Nasal cavity respiratory epithelium epithelial cell of viscerocranial mucosa (primary cell): Measurements from ENCODE around the gene WFIKKN1. TPM values are rescaled to one million over a fixed set of nuclear protein-coding genes. Genes with fewer than 3 reads are reported as not detected.

Experiments
- total RNA-seq: library from RNA; depleted of rRNA; stranded (reverse); fragments of >200 nt; gene quantifications from 2 replicates; pipeline ENCODE4 v1.2.3, GENCODE V29; 2014

Gene WFIKKN1, protein sequence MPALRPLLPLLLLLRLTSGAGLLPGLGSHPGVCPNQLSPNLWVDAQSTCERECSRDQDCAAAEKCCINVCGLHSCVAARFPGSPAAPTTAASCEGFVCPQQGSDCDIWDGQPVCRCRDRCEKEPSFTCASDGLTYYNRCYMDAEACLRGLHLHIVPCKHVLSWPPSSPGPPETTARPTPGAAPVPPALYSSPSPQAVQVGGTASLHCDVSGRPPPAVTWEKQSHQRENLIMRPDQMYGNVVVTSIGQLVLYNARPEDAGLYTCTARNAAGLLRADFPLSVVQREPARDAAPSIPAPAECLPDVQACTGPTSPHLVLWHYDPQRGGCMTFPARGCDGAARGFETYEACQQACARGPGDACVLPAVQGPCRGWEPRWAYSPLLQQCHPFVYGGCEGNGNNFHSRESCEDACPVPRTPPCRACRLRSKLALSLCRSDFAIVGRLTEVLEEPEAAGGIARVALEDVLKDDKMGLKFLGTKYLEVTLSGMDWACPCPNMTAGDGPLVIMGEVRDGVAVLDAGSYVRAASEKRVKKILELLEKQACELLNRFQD
- under 0.01 and 0.71 TPM in 2 replicates for total RNA-seq

DNA sequence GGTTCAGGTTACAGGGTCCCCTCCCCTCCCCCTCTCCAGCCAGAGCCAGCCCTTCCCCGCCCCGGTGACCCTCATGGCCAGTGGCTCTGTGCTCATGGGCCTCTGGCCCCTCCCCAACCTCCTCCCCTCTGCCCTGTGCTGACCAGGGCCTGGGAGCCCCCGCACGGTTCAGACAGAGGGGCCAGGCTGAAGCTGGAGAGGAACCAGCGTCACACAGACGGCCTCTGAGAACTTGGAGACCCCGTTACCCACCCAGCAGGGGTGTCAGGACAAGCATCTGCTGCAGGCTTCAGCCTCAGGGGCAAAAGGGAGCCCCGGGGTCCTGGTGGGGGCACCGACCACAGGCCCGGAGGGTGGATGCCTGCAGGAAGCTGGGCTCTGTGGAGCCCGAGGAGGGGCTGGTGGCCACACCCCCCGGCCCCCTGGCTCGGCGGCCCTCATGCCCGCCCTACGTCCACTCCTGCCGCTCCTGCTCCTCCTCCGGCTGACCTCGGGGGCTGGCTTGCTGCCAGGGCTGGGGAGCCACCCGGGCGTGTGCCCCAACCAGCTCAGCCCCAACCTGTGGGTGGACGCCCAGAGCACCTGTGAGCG is at the start of gene WFIKKN1:
TSS of gene WFIKKN1 (plus strand) at position 171 of the 591 bp plus-strand sequence. CDS start at position 440, 269 bp downstream.

DNA sequence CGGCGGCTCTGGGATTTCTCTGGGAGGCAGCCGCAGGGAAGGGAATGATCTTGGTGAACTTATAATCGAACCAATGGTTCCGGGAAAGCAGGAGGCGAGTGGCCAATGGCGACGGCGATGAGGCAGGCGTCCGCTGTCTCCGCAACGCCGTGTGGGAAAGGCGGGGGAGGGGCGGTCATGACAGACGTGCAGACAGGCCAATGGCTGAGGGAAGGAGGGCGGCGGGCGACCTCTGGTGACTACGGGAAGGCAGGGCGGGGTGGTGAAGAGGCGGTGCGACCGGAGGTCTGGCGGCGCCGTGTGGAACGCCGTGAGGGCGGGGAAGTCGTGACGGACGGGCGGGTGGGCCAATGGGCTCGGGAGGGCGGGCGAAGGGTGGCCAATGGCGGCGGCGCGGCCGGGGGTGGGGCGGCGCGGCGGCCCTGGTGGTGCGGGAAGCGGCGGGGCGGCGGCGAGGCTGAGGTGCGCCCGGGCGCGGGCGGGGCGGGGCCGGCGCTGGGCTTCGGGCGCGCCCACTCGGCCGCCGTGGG is 41.1 kb upstream of the WFIKKN1 start, which contains the start of gene RAB40C:
TSS of gene RAB40C (plus strand) at position 409 of the 530 bp plus-strand sequence. CDS start 226 bp downstream, outside the sequence.

DNA sequence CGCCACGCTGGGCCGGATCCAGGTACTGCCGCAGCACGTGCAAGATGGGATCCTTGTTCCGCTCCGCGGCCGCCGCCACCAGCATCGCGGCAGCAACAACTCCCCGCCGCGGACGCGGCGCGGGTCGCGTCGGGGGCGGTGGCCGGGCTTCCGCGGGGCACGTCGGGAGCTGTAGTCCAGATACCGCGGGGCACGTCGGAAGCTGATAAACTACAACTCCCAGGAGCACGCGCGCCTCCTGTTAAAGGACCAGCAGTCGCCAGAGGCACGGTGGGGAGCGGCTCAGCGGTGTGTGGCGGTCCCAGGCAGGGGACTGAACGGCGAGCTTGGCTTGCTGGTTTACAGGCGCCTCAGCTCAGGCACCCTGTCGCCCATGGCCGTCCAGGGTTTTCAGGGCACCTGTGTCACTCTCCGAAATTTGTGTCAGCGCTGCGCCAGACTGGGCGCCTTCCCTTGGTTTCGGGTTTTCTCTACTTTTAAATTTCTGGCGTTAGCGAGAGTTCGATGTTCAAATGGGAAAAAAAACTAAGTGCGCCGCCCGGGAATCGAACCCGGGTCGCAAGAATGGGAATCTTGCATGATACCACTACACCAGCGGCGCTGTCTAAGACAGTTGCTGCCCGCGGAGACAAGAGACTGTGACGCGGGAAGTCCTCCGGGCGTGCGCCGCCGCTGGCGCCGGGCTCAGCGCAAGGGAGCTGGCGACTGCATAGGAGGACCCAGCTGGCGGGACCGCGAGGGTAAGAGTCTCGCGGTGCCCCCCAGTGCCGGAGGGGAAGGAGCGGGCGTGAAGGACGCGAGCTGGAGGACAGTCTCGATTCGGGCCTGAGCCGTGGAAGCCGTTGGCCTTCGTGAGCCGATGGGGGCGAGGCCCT is 5.7 kb downstream of the WFIKKN1 start, which contains the start of gene METTL26:
TSS of gene METTL26 (minus strand) at position 100 of the 875 bp plus-strand sequence. CDS start at position 85, 15 bp downstream.

DNA sequence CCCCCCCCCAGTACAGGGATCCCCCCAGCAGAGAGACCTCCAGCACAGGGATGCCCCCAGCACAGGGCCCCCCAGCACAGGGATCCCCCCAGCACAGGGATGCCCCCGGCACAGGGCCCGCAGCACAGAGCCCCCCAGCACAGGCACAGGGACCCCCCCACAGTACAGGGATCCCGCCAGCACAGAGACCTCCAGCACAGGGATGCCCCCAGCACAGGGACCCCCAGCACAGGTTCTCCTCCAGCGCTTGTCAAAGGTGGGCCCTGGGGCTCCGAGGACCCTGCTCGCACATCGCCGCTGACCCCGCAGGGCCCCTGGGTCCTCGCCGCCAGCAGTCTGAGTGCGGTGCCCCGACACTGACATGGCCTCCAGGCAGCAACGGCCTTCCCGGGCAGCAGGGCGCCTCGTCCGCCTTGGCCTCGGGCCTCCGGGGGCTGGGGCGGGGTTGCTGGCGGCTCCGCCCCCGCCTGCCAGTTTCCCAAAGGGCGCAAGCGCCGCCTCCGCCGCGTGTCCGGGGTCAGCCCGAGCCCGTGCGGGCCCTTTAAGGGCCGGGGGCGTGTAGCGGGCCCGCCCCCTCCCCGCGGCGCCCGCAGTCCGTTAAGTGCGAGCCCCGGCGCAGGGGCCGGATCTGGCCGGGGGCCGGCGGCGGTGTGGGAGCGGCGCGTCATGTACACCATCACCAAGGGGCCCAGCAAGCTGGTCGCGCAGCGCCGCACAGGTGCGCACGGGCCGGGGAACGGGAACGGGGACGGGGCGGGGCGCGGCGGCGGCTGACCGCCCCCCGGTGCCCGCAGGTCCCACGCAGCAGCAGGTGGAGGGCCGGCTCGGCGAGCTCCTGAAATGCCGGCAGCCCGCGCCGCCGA is 10.8 kb downstream of the WFIKKN1 start, which contains the start of gene MCRIP2:
TSS of gene MCRIP2 (plus strand) at position 503 of the 863 bp plus-strand sequence. CDS start at position 667, 164 bp downstream.

GRCh38 chr16:648781-649589 is 18.2 kb downstream of the WFIKKN1 start, which contains the start of gene WDR90:
Gene WDR90 (plus strand): TSS chr16:649365. CDS start chr16:649417, 52 bp downstream.

DNA sequence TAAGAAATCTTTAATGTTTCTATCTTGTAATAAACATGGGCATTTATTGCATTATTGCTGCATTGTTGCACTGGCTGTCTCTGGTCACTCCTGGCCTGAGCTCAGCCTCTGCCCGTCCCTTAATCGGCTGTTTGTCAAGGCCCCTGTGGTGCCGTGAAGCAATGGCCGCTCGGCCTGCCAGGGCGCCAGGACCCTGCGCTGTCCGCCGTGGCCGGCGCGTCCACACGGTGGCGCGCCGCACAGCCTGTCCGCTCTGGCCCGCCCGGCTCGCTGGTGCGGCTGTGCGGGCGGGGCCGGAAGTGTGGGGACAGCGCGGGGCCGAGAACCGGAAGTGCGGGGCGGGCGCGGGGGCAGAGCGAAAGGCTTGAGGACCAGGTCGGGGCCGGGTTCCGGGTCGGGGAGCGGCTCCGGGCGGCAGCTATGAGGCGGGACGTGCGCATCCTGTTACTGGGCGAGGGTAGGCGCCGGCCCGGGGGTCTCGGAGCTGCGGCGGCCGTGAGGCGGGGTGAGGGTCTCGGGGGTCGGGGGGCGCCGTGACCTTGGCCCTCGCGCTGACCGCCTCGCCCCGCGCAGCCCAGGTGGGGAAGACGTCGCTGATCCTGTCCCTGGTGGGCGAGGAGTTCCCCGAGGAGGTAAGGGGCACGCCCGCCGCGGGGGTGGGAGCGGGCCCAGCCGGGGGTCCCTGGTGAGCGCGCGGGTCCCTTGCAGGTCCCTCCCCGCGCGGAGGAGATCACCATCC is 37.2 kb downstream of the WFIKKN1 start, which contains the start of gene RHOT2:
TSS of gene RHOT2 (plus strand) at position 353 of the 739 bp plus-strand sequence. CDS start at position 421, 68 bp downstream.

GRCh38 chr16:674968-675883 is 44.4 kb downstream of the WFIKKN1 start, which contains the start of gene RHBDL1:
Gene RHBDL1 (plus strand): TSS chr16:675671. CDS start chr16:675791, 120 bp downstream.

DNA sequence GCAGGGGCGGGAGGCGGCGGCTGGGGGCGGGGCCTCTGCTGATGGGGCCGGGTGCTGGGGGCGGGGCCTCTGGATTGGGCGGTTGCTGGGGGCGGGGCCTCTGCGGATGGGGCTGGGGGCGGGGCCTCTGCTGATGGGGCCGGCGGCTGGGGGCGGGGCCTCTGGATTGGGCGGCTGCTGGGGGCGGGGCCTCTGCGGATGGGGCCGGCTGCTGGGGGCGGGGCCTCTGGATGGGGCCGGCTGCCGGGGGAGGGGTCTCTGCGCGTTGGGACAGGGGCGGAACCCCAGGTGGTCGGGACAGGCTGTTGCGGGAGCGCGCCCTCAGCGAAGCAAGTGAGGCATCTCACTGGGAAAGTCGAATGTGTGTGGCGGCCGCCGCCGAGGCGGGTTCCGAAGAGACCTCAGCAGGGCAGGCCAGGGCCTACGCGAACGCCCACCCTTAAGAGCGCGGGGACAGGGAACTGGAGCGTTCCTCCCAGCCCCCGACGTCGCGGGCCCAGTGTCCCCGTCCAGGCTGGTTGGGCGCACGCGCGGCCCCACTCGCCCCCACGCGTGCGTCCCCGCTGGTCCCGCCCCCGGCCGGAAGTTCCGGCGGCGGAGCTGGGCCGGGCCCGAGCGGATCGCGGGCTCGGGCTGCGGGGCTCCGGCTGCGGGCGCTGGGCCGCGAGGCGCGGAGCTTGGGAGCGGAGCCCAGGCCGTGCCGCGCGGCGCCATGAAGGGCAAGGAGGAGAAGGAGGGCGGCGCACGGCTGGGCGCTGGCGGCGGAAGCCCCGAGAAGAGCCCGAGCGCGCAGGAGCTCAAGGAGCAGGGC is 49.2 kb downstream of the WFIKKN1 start, which contains the start of gene STUB1:
TSS of gene STUB1 (plus strand) at position 597 of the 811 bp plus-strand sequence. CDS start at position 713, 116 bp downstream.

Other genes with a start within 250 kb of the WFIKKN1 start
- gene PGAP6, start 249.0 kb upstream of the WFIKKN1 start, total RNA-seq: 34.9 and 56.9 TPM in 2 replicates
- gene NME4, start 233.8 kb upstream of the WFIKKN1 start, total RNA-seq: 23.9 and 52.0 TPM in 2 replicates
- 4.8 and 8.5 TPM in 2 replicates for gene DECR2, start 229.1 kb upstream of the WFIKKN1 start, total RNA-seq
- gene RAB11FIP3, start 205.3 kb upstream of the WFIKKN1 start, total RNA-seq: 6.5 and 24.7 TPM in 2 replicates
- gene CAPN15, start 103.3 kb upstream of the WFIKKN1 start, total RNA-seq: 30.1 and 60.1 TPM in 2 replicates
- under 0.01 TPM in 1 of 2 replicates, not detected in the other for gene PRR35, start 70.6 kb upstream of the WFIKKN1 start, total RNA-seq
- 0.14 and 0.68 TPM in 2 replicates for gene NHLRC4, start 64.0 kb upstream of the WFIKKN1 start, total RNA-seq
- 13.7 and 34.0 TPM in 2 replicates for gene PIGQ, start 61.0 kb upstream of the WFIKKN1 start, total RNA-seq
- 14.4 and 18.3 TPM in 2 replicates for gene RAB40C, start 40.9 kb upstream of the WFIKKN1 start, total RNA-seq
- gene METTL26, start 5.3 kb downstream of the WFIKKN1 start, total RNA-seq: 57.2 and 62.5 TPM in 2 replicates
- 19.8 and 27.0 TPM in 2 replicates for gene MCRIP2, start 10.8 kb downstream of the WFIKKN1 start, total RNA-seq
- gene WDR90, start 18.4 kb downstream of the WFIKKN1 start, total RNA-seq: 4.1 and 13.5 TPM in 2 replicates
- gene RHOT2, start 37.1 kb downstream of the WFIKKN1 start, total RNA-seq: 47.8 and 49.3 TPM in 2 replicates
- 4.7 and 6.2 TPM in 2 replicates for gene RHBDL1, start 44.7 kb downstream of the WFIKKN1 start, total RNA-seq
- gene STUB1, start 49.4 kb downstream of the WFIKKN1 start, total RNA-seq: 119 and 126 TPM in 2 replicates
- gene JMJD8, start 53.3 kb downstream of the WFIKKN1 start, total RNA-seq: 16.1 and 17.8 TPM in 2 replicates
- gene WDR24, start 59.4 kb downstream of the WFIKKN1 start, total RNA-seq: 5.5 and 8.9 TPM in 2 replicates
- 1.4 and 1.7 TPM in 2 replicates for gene FBXL16, start 74.8 kb downstream of the WFIKKN1 start, total RNA-seq
- 81.3 and 81.4 TPM in 2 replicates for gene METRN, start 84.1 kb downstream of the WFIKKN1 start, total RNA-seq
- 10.0 and 20.5 TPM in 2 replicates for gene ANTKMT, start 90.2 kb downstream of the WFIKKN1 start, total RNA-seq
- 1.0 and 1.6 TPM in 2 replicates for gene CCDC78, start 95.5 kb downstream of the WFIKKN1 start, total RNA-seq
- gene HAGHL, start 96.1 kb downstream of the WFIKKN1 start, total RNA-seq: 18.4 and 24.3 TPM in 2 replicates
- 35.3 and 44.8 TPM in 2 replicates for gene CIAO3, start 110.0 kb downstream of the WFIKKN1 start, total RNA-seq
- 13.0 and 40.5 TPM in 2 replicates for gene MSLN, start 129.7 kb downstream of the WFIKKN1 start, total RNA-seq
- 24.4 and 24.6 TPM in 2 replicates for gene RPUSD1, start 157.4 kb downstream of the WFIKKN1 start, total RNA-seq
- 2.2 and 3.1 TPM in 2 replicates for gene CHTF18, start 157.6 kb downstream of the WFIKKN1 start, total RNA-seq
- gene GNG13, start 169.7 kb downstream of the WFIKKN1 start, total RNA-seq: not detected in 2 replicates